Neural cell (in vitro differentiated cells): ENCODE data around the gene ARL6IP4. TPM values are rescaled to one million over a fixed set of nuclear protein-coding genes. Genes with fewer than 3 reads are reported as not detected.

Experiments
- H2AFZ ChIP-seq: fragments of 200-600, 300-800 bp; sonication (generic), shearing (Covaris generic); 2 replicates; pipeline ENCODE4 v1.6.0; 2014; ENCODE audit warnings: low read depth, mild to moderate bottlenecking, antibody characterized with exemption, low read length, moderate library complexity
- H3F3A ChIP-seq: fragments of 200-600 bp; shearing (Covaris generic); 2 replicates; pipeline ENCODE4 v1.6.1; 2016; ENCODE audit warnings: mild to moderate bottlenecking, moderate library complexity, mixed read lengths, antibody characterized with exemption, low read length; ENCODE audit not compliant: insufficient read depth, poor library complexity, severe bottlenecking
- H3K27ac ChIP-seq: fragments of 200-600, 300-800 bp; sonication (generic), shearing (Covaris generic); 2 replicates; pipeline ENCODE4 v1.5.1; 2014; ENCODE audit warnings: mild to moderate bottlenecking, low read length, moderate library complexity
- H3K27me3 ChIP-seq: fragments of 300-800, 200-600 bp; sonication (generic), shearing (Covaris generic); 2 replicates; pipeline ENCODE4 v1.6.0; 2014; ENCODE audit warnings: mild to moderate bottlenecking, low read depth, low read length, moderate library complexity; ENCODE audit not compliant: insufficient read depth
- H3K36me3 ChIP-seq: fragments of 300-800, 200-600 bp; sonication (generic), shearing (Covaris generic); 2 replicates; pipeline ENCODE4 v1.5.1; 2014; ENCODE audit warnings: mild to moderate bottlenecking, antibody characterized with exemption, low read length, moderate library complexity; ENCODE audit not compliant: insufficient read depth
- H3K4me2 ChIP-seq: fragments of 300-800, 200-600 bp; sonication (generic), shearing (Covaris generic); 2 replicates; pipeline ENCODE4 v1.6.0; 2014; ENCODE audit warnings: mild to moderate bottlenecking, low read length
- H3K4me3 ChIP-seq: fragments of 300-800, 200-600 bp; sonication (generic), shearing (Covaris generic); 2 replicates; pipeline ENCODE4 v1.5.1; 2014; ENCODE audit warnings: mild to moderate bottlenecking, low read length, moderate library complexity
- H3K79me2 ChIP-seq: fragments of 200-600 bp; shearing (Covaris generic); replicated peaks from 2 replicates; pipeline ENCODE4 v1.6.0; 2014; ENCODE audit warnings: mild to moderate bottlenecking, low read length, moderate library complexity; ENCODE audit not compliant: insufficient read depth
- H3K9ac ChIP-seq: fragments of 300-800, 200-600 bp; sonication (generic), shearing (Covaris generic); 2 replicates; pipeline ENCODE4 v1.6.1; 2016; ENCODE audit warnings: mild to moderate bottlenecking, low read length, mixed read lengths
- H3K9me2 ChIP-seq: fragments of 200-600 bp; shearing (Covaris generic); 2 replicates; pipeline ENCODE4 v1.6.1; 2016; ENCODE audit warnings: mild to moderate bottlenecking, low read length, mixed read lengths; ENCODE audit not compliant: insufficient read depth
- H3K9me3 ChIP-seq: fragments of 200-600, 300-800 bp; sonication (generic), shearing (Covaris generic); 2 replicates; pipeline ENCODE4 v1.6.1; 2016; ENCODE audit warnings: mild to moderate bottlenecking, mixed run types, low read length, moderate library complexity, mixed read lengths
- H4K20me1 ChIP-seq: fragments of 200-600 bp; shearing (Covaris generic); 2 replicates; pipeline ENCODE4 v1.6.1; 2016; ENCODE audit warnings: mild to moderate bottlenecking, mixed run types; ENCODE audit not compliant: insufficient read depth
- EP300 ChIP-seq: fragments of 450-650 bp; conservative IDR thresholded peaks from 2 replicates; pipeline ENCODE4 v1.6.1; 2014; ENCODE audit warnings: antibody characterized with exemption, mild to moderate bottlenecking, moderate library complexity; ENCODE audit not compliant: poor library complexity, severe bottlenecking
- EZH2 ChIP-seq: fragments of 200-600, 300-800 bp; shearing (Covaris generic), sonication (generic); IDR thresholded peaks from 2 replicates; pipeline ENCODE4 v1.6.1; 2014; ENCODE audit warnings: antibody characterized with exemption, low read length, borderline replicate concordance, mild to moderate bottlenecking; ENCODE audit not compliant: insufficient read depth, poor library complexity, severe bottlenecking
- MXI1 ChIP-seq: fragments of 450-650 bp; conservative IDR thresholded peaks from 2 replicates; pipeline ENCODE4 v1.6.1; 2014; ENCODE audit warnings: antibody characterized with exemption, mild to moderate bottlenecking; ENCODE audit not compliant: poor library complexity, severe bottlenecking
- POLR2AphosphoS5 ChIP-seq: IDR thresholded peaks from 2 replicates; pipeline ENCODE4 v1.6.1; 2012
- RAD21 ChIP-seq: fragments of 450-650 bp; conservative IDR thresholded peaks from 2 replicates; pipeline ENCODE4 v1.6.1; 2014; ENCODE audit warnings: antibody characterized with exemption, mild to moderate bottlenecking, moderate library complexity
- SMC3 ChIP-seq: fragments of 450-650 bp; conservative IDR thresholded peaks from 2 replicates; pipeline ENCODE4 v1.6.1; 2014; ENCODE audit warnings: antibody characterized with exemption, mild to moderate bottlenecking, moderate library complexity; ENCODE audit not compliant: poor library complexity
- TAF1 ChIP-seq: IDR thresholded peaks from 2 replicates; pipeline ENCODE4 v1.6.1; 2012; ENCODE audit warnings: low read depth
- polyA plus RNA-seq: library from polyadenylated mRNA; depleted of rRNA; stranded (reverse); fragments of >200 nt; gene quantifications from 2 replicates; pipeline ENCODE4 v1.2.3, GENCODE V29; 2014
- TF ChIP-seq, protein P1 (sequence below): IDR thresholded peaks from 2 replicates; pipeline ENCODE4 v1.6.1; 2012; ENCODE audit warnings: borderline replicate concordance
- TF ChIP-seq, protein P2 (sequence below): fragments of 450-650 bp; IDR thresholded peaks from 2 replicates; pipeline ENCODE4 v1.5.1; 2014; ENCODE audit warnings: antibody characterized with exemption, mild to moderate bottlenecking, moderate library complexity; ENCODE audit not compliant: poor library complexity, severe bottlenecking

Gene ARL6IP4
- polyA plus RNA-seq, 1 donor from 2014 or later: 190 TPM

DNA sequence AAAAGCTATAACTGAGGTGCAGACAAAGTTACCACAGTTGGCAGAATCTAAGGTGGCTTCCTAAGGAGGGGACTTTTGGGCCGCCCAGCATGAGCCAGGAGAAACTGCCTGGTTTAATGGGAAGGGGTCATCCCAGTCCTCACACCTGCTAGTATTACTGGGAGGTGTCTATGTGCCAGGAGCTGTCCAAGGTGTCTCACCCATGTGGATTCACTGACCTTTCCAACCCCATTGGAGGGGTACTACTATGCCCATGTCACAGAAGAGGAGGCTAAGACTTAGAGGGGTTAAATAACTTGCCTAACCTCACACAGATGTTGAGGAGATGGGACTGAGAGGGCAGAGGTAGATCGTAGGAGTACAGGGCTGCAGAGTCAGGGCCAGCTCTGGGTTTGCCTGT lies 24.4 kb upstream of the ARL6IP4 start:
- H3K4me2 ChIP-seq: no peak overlapping the region
- H3K79me2 ChIP-seq: no peaks in the 10 kb centered on the region
- no peaks in the 10 kb centered on the region for H4K20me1 ChIP-seq
- no peaks in the 10 kb centered on the region for H3K27me3 ChIP-seq
- no peaks in the 10 kb centered on the region for H3K9me2 ChIP-seq
- no peak overlapping the region for H3K9ac ChIP-seq
- TF ChIP-seq RAD21: no peak
- TF ChIP-seq POLR2AphosphoS5: no peak
- TF ChIP-seq EZH2: no peak
- TF ChIP-seq, protein P1, sequence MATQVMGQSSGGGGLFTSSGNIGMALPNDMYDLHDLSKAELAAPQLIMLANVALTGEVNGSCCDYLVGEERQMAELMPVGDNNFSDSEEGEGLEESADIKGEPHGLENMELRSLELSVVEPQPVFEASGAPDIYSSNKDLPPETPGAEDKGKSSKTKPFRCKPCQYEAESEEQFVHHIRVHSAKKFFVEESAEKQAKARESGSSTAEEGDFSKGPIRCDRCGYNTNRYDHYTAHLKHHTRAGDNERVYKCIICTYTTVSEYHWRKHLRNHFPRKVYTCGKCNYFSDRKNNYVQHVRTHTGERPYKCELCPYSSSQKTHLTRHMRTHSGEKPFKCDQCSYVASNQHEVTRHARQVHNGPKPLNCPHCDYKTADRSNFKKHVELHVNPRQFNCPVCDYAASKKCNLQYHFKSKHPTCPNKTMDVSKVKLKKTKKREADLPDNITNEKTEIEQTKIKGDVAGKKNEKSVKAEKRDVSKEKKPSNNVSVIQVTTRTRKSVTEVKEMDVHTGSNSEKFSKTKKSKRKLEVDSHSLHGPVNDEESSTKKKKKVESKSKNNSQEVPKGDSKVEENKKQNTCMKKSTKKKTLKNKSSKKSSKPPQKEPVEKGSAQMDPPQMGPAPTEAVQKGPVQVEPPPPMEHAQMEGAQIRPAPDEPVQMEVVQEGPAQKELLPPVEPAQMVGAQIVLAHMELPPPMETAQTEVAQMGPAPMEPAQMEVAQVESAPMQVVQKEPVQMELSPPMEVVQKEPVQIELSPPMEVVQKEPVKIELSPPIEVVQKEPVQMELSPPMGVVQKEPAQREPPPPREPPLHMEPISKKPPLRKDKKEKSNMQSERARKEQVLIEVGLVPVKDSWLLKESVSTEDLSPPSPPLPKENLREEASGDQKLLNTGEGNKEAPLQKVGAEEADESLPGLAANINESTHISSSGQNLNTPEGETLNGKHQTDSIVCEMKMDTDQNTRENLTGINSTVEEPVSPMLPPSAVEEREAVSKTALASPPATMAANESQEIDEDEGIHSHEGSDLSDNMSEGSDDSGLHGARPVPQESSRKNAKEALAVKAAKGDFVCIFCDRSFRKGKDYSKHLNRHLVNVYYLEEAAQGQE: no peak
- no peak for TF ChIP-seq TAF1
- no peak for TF ChIP-seq SMC3
- no peak for TF ChIP-seq MXI1
- TF ChIP-seq EP300: no peak
- TF ChIP-seq, protein P2, sequence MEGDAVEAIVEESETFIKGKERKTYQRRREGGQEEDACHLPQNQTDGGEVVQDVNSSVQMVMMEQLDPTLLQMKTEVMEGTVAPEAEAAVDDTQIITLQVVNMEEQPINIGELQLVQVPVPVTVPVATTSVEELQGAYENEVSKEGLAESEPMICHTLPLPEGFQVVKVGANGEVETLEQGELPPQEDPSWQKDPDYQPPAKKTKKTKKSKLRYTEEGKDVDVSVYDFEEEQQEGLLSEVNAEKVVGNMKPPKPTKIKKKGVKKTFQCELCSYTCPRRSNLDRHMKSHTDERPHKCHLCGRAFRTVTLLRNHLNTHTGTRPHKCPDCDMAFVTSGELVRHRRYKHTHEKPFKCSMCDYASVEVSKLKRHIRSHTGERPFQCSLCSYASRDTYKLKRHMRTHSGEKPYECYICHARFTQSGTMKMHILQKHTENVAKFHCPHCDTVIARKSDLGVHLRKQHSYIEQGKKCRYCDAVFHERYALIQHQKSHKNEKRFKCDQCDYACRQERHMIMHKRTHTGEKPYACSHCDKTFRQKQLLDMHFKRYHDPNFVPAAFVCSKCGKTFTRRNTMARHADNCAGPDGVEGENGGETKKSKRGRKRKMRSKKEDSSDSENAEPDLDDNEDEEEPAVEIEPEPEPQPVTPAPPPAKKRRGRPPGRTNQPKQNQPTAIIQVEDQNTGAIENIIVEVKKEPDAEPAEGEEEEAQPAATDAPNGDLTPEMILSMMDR: no peak
- no peaks in the 10 kb centered on the region for H3K9me3 ChIP-seq
- H2AFZ ChIP-seq: no peak overlapping the region
- no peak overlapping the region for H3K27ac ChIP-seq
- no peaks in the 10 kb centered on the region for H3F3A ChIP-seq
- no peaks in the 10 kb centered on the region for H3K36me3 ChIP-seq
- H3K4me3 ChIP-seq: no peak overlapping the region

- Histone ChIP-seq H3K9me2 (no peaks in the 10 kb centered on the region), H3F3A (no peaks in the 10 kb centered on the region), H3K9ac (no peak overlapping the region), H4K20me1 (no peaks in the 10 kb centered on the region), H3K27me3 (no peaks in the 10 kb centered on the region), H3K4me2 (no peak overlapping the region), H3K27ac (no peak overlapping the region), H3K36me3 (no peaks in the 10 kb centered on the region), H3K4me3 (no peak overlapping the region), H3K9me3 (no peaks in the 10 kb centered on the region), H3K79me2 (no peaks in the 10 kb centered on the region), H2AFZ (no peak overlapping the region)
- TF ChIP-seq, protein P2: no peak
- TF ChIP-seq RAD21 (no peak), MXI1 (no peak), TAF1 (no peak), EP300 (no peak), POLR2AphosphoS5 (no peak), SMC3 (no peak), EZH2 (no peak)
- TF ChIP-seq, protein P1: no peak
Measured at GRCh38 chr12:122958198-122958888, 22.1 kb upstream of the ARL6IP4 start.
